ENCODE measurements around the gene RPS26.
"Not testable (repeated sequence)": the region's sequence is repeated elsewhere in the genome, so short reads cannot be mapped to it uniquely, and the experiment has no call there.

Gene RPS26

DNA sequence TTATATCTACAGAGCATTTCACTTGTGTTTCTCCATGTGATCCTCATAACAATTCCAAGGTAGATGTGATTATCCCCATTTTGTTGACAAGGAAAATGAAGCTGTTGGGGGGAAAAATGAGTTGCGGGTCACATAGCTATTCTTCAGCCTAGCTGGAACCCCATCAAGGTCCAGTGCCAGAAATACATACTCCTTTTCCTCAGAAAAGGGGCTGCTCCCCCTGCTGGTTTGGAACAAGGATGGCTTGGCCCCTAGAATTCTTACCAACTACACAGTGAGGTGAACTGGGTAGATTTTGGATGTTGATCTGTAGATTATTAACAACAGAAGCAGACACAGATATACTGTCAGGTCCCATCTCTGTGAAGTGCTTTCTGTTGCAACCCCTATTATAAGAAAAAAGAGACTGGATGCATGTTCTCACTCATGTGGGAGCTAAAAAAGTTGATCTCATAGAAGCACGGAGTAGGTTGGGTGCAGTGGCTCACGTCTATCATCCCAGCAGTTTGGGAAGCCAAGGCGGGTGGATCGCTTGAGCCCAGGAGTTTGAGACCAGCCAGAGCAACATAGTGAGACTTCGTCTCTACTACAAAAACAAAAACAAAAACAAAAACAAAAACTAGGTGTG is 11.9 kb upstream of the RPS26 start:
- peaks cover 51% of the 10 kb centered on the region for H3K36me3 ChIP-seq (ENCODE audit: insufficient read depth, insufficient read length, low read length)
- no peak overlapping the region for H3K4me3 ChIP-seq (ENCODE audit: insufficient read length, low read depth)
- DNase-seq (ENCODE audit: low read depth, low spot score), result no peak
- H3K9me3 ChIP-seq (ENCODE audit: insufficient read depth, low read length), result no peaks in the 10 kb centered on the region
- H3K4me1 ChIP-seq (ENCODE audit: insufficient read depth, insufficient read length), result peaks cover 3% of the 10 kb centered on the region
- H3K9ac ChIP-seq (ENCODE audit: insufficient read length, low read depth), result no peak overlapping the region
- TF ChIP-seq SUZ12 (IDR thresholded peaks at IDR 0.05; ENCODE audit: extremely low read depth, insufficient read depth, insufficient read length) (no peak), ZNF274 (IDR thresholded peaks at IDR 0.05; ENCODE audit: low read depth, low read length) (no peak), YY1 (IDR thresholded peaks at IDR 0.05; ENCODE audit: insufficient read depth, insufficient read length) (no peak)
- no peaks in the 10 kb centered on the region for H3K27me3 ChIP-seq (ENCODE audit: insufficient read depth, insufficient read length)

DNA sequence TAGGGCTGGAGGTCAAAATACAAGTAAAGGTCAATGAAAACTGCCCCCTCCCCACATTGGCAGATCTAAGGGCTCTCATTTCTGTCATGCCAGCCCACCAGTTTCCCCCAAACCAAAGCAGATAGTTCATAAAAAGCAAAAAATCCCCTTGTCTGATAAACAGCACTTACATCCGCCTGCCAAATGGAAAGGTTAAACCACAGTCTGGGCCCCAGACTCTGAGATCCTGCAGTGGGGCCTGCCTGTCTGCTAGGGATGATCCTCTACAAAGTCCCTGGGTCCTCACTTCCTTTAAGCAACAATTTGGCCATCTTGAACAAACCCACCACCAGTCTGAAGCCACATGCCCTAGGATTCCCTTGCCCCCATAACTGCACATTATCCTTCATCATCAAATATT is 9.7 kb upstream of the RPS26 start:
- Histone ChIP-seq H3K4me1 (ENCODE audit: insufficient read depth, insufficient read length) (peaks cover under 1% of the 10 kb centered on the region), H3K9ac (ENCODE audit: insufficient read length, low read depth) (no peak overlapping the region), H3K4me3 (ENCODE audit: insufficient read length, low read depth) (no peak overlapping the region), H3K36me3 (ENCODE audit: insufficient read depth, insufficient read length, low read length) (peaks cover 51% of the 10 kb centered on the region), H3K9me3 (ENCODE audit: insufficient read depth, low read length) (no peaks in the 10 kb centered on the region), H3K27me3 (ENCODE audit: insufficient read depth, insufficient read length) (no peaks in the 10 kb centered on the region)
- no peak for DNase-seq (ENCODE audit: low read depth, low spot score)
- no peak for TF ChIP-seq SUZ12 (IDR thresholded peaks at IDR 0.05; ENCODE audit: extremely low read depth, insufficient read depth, insufficient read length)
- TF ChIP-seq YY1 (IDR thresholded peaks at IDR 0.05; ENCODE audit: insufficient read depth, insufficient read length), result no peak
- no peak for TF ChIP-seq ZNF274 (IDR thresholded peaks at IDR 0.05; ENCODE audit: low read depth, low read length)

DNA sequence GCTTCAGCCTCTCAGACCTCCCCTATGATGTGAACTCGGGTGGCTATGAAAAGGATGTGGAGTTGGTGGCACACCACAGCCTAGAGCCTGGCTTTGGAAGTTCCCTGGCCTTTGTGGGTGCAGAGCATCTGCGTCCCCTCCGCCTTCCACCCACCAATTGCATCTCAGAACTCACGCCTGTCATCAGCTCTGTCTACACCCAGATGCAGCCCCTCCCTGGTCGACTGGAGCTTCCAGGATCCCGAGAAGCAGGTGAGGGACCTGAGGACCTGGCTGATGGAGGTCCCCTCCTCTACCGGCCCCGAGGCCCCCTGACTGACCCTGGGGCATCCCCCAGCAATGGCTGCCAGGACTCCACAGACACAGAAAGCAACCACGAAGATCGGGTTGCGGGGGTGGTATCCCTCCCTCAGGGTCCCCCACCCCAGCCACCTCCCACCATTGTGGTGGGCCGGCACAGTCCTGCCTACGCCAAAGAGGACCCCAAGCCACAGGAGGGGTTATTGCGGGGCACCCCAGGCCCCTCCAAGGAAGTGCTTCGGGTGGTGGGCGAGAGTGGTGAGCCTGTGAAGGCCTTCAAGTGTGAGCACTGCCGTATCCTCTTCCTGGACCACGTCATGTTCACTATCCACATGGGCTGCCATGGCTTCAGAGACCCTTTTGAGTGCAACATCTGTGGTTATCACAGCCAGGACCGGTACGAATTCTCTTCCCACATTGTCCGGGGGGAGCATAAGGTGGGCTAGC is 7.0 kb upstream of the RPS26 start:
- no peak for DNase-seq (ENCODE audit: low read depth, low spot score)
- no peak overlapping the region for H3K4me3 ChIP-seq (ENCODE audit: insufficient read length, low read depth)
- no peaks in the 10 kb centered on the region for H3K9me3 ChIP-seq (ENCODE audit: insufficient read depth, low read length)
- H3K9ac ChIP-seq (ENCODE audit: insufficient read length, low read depth), result no peak overlapping the region
- TF ChIP-seq ZNF274 (IDR thresholded peaks at IDR 0.05; ENCODE audit: low read depth, low read length) (no peak), SUZ12 (IDR thresholded peaks at IDR 0.05; ENCODE audit: extremely low read depth, insufficient read depth, insufficient read length) (no peak), YY1 (IDR thresholded peaks at IDR 0.05; ENCODE audit: insufficient read depth, insufficient read length) (no peak)
- peaks cover 41% of the 10 kb centered on the region for H3K36me3 ChIP-seq (ENCODE audit: insufficient read depth, insufficient read length, low read length)
- H3K27me3 ChIP-seq (ENCODE audit: insufficient read depth, insufficient read length), result no peaks in the 10 kb centered on the region
- no peaks in the 10 kb centered on the region for H3K4me1 ChIP-seq (ENCODE audit: insufficient read depth, insufficient read length)

DNA sequence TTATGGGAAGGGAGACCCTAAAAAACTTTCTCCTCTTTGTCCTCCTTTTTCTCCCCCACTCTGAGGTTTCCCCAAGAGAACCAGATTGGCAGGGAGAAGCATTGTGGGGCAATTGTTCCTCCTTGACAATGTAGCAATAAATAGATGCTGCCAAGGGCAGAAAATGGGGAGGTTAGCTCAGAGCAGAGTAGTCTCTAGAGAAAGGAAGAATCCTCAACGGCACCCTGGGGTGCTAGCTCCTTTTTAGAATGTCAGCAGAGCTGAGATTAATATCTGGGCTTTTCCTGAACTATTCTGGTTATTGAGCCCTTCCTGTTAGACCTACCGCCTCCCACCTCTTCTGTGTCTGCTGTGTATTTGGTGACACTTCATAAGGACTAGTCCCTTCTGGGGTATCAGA is 4.6 kb upstream of the RPS26 start:
- H3K4me3 ChIP-seq (ENCODE audit: insufficient read length, low read depth), result no peak overlapping the region

DNA sequence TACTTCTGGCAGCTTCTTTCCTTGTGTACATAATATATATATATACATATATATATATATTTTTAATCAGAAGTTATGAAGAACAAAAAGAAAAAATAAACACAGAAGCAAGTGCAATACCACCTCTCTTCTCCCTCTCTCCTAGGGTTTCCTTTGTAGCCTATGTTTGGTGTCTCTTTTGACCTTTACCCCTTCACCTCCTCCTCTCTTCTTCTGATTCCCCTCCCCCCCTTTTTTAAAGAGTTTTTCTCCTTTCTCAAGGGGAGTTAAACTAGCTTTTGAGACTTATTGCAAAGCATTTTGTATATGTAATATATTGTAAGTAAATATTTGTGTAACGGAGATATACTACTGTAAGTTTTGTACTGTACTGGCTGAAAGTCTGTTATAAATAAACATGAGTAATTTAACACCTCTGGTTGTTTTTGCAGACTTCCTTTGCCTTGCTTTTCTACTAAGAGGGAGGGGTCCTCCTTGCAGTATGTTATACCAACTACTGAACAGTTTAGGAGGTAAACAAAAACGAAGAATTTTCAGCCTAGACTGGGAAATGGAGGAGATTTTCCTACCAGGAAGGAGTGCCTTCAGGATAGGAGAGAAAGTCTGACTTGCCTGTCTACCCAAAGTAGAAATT is 3.6 kb upstream of the RPS26 start:
- peaks cover 33% of the 10 kb centered on the region for H3K36me3 ChIP-seq (ENCODE audit: insufficient read depth, insufficient read length, low read length)
- H3K9ac ChIP-seq (ENCODE audit: insufficient read length, low read depth), result no peak overlapping the region
- H3K9me3 ChIP-seq (ENCODE audit: insufficient read depth, low read length), result no peaks in the 10 kb centered on the region
- TF ChIP-seq ZNF274 (IDR thresholded peaks at IDR 0.05; ENCODE audit: low read depth, low read length) (no peak), YY1 (IDR thresholded peaks at IDR 0.05; ENCODE audit: insufficient read depth, insufficient read length) (no peak), SUZ12 (IDR thresholded peaks at IDR 0.05; ENCODE audit: extremely low read depth, insufficient read depth, insufficient read length) (no peak)
- no peak for DNase-seq (ENCODE audit: low read depth, low spot score)
- no peak overlapping the region for H3K4me3 ChIP-seq (ENCODE audit: insufficient read length, low read depth)
- H3K4me1 ChIP-seq (ENCODE audit: insufficient read depth, insufficient read length), result no peaks in the 10 kb centered on the region
- H3K27me3 ChIP-seq (ENCODE audit: insufficient read depth, insufficient read length), result no peaks in the 10 kb centered on the region

More for the DNA sequence above, 4.6 kb upstream of the RPS26 start:
- TF ChIP-seq SUZ12 (IDR thresholded peaks at IDR 0.05; ENCODE audit: extremely low read depth, insufficient read depth, insufficient read length) (no peak), YY1 (IDR thresholded peaks at IDR 0.05; ENCODE audit: insufficient read depth, insufficient read length) (no peak), ZNF274 (IDR thresholded peaks at IDR 0.05; ENCODE audit: low read depth, low read length) (no peak)
- Histone ChIP-seq H3K9me3 (ENCODE audit: insufficient read depth, low read length) (no peaks in the 10 kb centered on the region), H3K27me3 (ENCODE audit: insufficient read depth, insufficient read length) (no peaks in the 10 kb centered on the region), H3K4me1 (ENCODE audit: insufficient read depth, insufficient read length) (no peaks in the 10 kb centered on the region), H3K36me3 (ENCODE audit: insufficient read depth, insufficient read length, low read length) (peaks cover 33% of the 10 kb centered on the region), H3K9ac (ENCODE audit: insufficient read length, low read depth) (peak overlapping the region; percentile 17)
- no peak for DNase-seq (ENCODE audit: low read depth, low spot score)

DNA sequence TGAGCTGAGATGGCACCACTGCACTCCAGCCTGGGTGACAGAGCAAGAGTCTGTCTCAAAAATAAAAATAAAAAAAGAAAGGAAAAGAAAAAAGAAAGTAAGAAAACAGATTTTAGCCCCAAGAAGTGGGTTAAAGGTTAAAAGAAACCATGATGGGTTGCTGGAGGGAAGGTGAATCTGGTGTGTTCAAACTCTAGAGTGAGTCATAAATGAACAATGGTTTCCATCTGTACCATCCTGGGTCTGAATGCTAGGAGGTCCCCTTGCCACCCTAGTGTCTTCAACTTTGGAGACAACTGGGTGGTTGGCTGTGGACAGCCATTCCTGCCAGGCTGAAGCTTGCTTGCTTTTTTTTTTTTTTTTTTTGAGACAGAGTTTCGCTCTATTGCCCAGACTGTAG is 1.6 kb upstream of the RPS26 start:
- TF ChIP-seq SUZ12 (IDR thresholded peaks at IDR 0.05; ENCODE audit: extremely low read depth, insufficient read depth, insufficient read length) (no peak), YY1 (IDR thresholded peaks at IDR 0.05; ENCODE audit: insufficient read depth, insufficient read length) (no peak), ZNF274 (IDR thresholded peaks at IDR 0.05; ENCODE audit: low read depth, low read length) (no peak)

DNA sequence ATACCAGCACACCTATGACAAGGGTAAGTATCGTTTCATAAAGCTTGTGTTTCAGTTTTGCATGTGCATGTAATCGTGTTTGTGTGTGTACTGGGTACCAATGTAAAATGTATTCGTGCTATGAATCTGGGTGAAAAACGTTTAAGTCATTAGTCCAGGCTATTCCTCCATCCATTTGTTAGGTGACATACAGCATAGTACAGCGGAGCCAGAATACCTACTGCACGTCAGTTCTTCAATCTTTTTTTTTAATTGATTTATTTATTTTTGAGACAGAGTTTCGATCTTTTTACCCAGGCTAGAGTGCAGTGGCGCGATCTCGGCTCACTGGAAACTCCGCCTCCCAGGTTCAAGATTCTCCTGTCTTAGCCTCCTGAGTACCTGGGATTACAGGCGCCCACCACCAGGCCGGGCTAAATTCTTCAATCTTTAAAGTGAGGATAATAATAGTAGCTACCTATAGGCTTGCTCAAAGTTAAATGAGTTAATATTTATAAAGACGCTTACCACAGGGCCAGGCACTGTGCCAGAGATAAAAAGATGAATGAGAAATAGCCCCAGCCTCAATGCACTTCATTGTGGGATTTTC is 661 bp upstream of the RPS26 start:
- TF ChIP-seq YY1 (IDR thresholded peaks at IDR 0.05; ENCODE audit: insufficient read depth, insufficient read length) (peak; percentile 11), ZNF274 (IDR thresholded peaks at IDR 0.05; ENCODE audit: low read depth, low read length) (no peak)
- no peak for DNase-seq (ENCODE audit: low read depth, low spot score)
- Histone ChIP-seq H3K36me3 (ENCODE audit: insufficient read depth, insufficient read length, low read length) (peaks cover 37% of the 10 kb centered on the region), H3K27me3 (ENCODE audit: insufficient read depth, insufficient read length) (no peaks in the 10 kb centered on the region), H3K4me3 (ENCODE audit: insufficient read length, low read depth) (peak overlapping the region; percentile 33), H3K4me1 (ENCODE audit: insufficient read depth, insufficient read length) (no peaks in the 10 kb centered on the region), H3K9ac (ENCODE audit: insufficient read length, low read depth) (peak overlapping the region; percentile 70), H3K9me3 (ENCODE audit: insufficient read depth, low read length) (no peaks in the 10 kb centered on the region)

More for the DNA sequence above, 1.6 kb upstream of the RPS26 start:
- H3K4me1 ChIP-seq (ENCODE audit: insufficient read depth, insufficient read length), result no peaks in the 10 kb centered on the region
- peaks cover 39% of the 10 kb centered on the region for H3K36me3 ChIP-seq (ENCODE audit: insufficient read depth, insufficient read length, low read length)
- H3K4me3 ChIP-seq (ENCODE audit: insufficient read length, low read depth), result no peak overlapping the region
- H3K27me3 ChIP-seq (ENCODE audit: insufficient read depth, insufficient read length), result no peaks in the 10 kb centered on the region
- H3K9me3 ChIP-seq (ENCODE audit: insufficient read depth, low read length), result no peaks in the 10 kb centered on the region
- H3K9ac ChIP-seq (ENCODE audit: insufficient read length, low read depth), result no peak overlapping the region
- DNase-seq (ENCODE audit: low read depth, low spot score), result no peak

DNA sequence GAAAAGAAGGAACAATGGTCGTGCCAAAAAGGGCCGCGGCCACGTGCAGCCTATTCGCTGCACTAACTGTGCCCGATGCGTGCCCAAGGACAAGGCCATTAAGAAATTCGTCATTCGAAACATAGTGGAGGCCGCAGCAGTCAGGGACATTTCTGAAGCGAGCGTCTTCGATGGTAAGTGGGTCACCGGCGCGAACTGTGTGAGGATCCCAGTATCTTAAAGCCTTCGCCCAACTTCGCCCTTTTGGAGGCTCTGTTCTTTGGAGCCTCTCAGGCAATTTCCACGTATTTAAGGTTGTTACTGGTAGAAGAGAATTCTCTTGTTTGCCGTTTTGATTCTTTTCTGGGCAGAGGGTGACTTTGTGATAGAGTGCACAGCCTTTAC is 704 bp downstream of the RPS26 start:
- peak overlapping the region; percentile 100 for H3K9ac ChIP-seq (ENCODE audit: insufficient read length, low read depth)
- peak overlapping the region; percentile 96 for H3K4me3 ChIP-seq (ENCODE audit: insufficient read length, low read depth)
- H3K27me3 ChIP-seq (ENCODE audit: insufficient read depth, insufficient read length); H3K4me1 ChIP-seq (ENCODE audit: insufficient read depth, insufficient read length); H3K9me3 ChIP-seq (ENCODE audit: insufficient read depth, low read length); DNase-seq (ENCODE audit: low read depth, low spot score): not testable (repeated sequence)
- peaks cover 37% of the 10 kb centered on the region for H3K36me3 ChIP-seq (ENCODE audit: insufficient read depth, insufficient read length, low read length)
